ENCODE data around the gene PSTPIP1.

- TF ChIP-seq CTCF (IDR thresholded peaks at IDR 0.05; ENCODE audit: insufficient read depth, low read depth, low read length) (no peak), EZH2 (IDR thresholded peaks at IDR 0.05; ENCODE audit: insufficient read depth, low read length) (no peak)
Observed at GRCh38 chr15:77042245-77042919, 47.5 kb downstream of the PSTPIP1 start.
